ENCODE data around the gene ANGPTL7. TPM values are rescaled to one million over a fixed set of nuclear protein-coding genes. Genes with fewer than 3 reads are reported as not detected.

ANGPTL7 gene
- total RNA-seq, 1 experiment from 2014 or later, result not detected

DNA sequence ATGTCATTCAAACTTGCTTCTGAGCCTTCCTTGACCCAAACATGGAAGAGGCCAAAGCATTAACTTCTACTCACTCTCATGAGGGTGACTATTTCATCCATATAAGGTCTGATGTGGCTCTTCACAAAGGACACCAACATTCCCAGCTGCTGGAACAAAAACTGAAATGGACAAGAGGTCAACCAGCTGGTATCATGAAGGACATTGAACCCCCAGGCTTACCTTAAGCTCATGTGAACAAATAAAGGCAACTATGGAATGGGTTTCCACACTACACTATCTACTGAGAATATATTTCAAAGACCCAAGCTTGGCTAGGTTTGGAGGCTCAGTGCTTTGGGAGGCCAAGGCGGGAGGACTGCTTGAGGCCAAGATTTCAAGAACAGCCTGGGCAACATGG, 26.9 kb downstream of the ANGPTL7 start:
- Histone ChIP-seq H3K4me3 (replicated peaks in 1 of 2; ENCODE audit: low read depth in 1 of 2, low read length in 2 of 2) (no peak overlapping the region), H4K20me1 (ENCODE audit: insufficient read depth) (no peaks in the 10 kb centered on the region), H3K9me3 (ENCODE audit: control insufficient read depth in 1 of 2, insufficient read depth in 1 of 2, low read depth in 1 of 2, low read length in 2 of 2) (no peaks in the 10 kb centered on the region), H3K27ac (ENCODE audit: low read depth, low read length) (no peak overlapping the region), H3K79me2 (ENCODE audit: insufficient read depth, low read length) (no peaks in the 10 kb centered on the region), H3K9ac (ENCODE audit: low read length) (no peak overlapping the region), H3K9me2 (ENCODE audit: insufficient read depth) (no peaks in the 10 kb centered on the region), H3K27me3 (ENCODE audit: insufficient read depth, low read length) (no peaks in the 10 kb centered on the region), H2AFZ (ENCODE audit: low read depth, low read length, poor library complexity, severe bottlenecking) (no peak overlapping the region), H3K4me1 (ENCODE audit: control insufficient read depth in 1 of 2, insufficient read depth in 2 of 2, low read length in 2 of 2) (no peaks in the 10 kb centered on the region), H3K36me3 (ENCODE audit: control insufficient read depth in 1 of 2, insufficient read depth in 2 of 2, low read length in 2 of 2) (peaks cover 17 to 36% of the 10 kb centered on the region in 2 experiments; a peak in 3 of 4 replicates), H3K4me2 (ENCODE audit: low read length) (no peak overlapping the region)
- TF ChIP-seq POLR2A (IDR thresholded peaks at IDR 0.05; ENCODE audit: borderline replicate concordance, extremely low read depth, insufficient read depth, insufficient read length), result no peak
- TF ChIP-seq, protein P1, sequence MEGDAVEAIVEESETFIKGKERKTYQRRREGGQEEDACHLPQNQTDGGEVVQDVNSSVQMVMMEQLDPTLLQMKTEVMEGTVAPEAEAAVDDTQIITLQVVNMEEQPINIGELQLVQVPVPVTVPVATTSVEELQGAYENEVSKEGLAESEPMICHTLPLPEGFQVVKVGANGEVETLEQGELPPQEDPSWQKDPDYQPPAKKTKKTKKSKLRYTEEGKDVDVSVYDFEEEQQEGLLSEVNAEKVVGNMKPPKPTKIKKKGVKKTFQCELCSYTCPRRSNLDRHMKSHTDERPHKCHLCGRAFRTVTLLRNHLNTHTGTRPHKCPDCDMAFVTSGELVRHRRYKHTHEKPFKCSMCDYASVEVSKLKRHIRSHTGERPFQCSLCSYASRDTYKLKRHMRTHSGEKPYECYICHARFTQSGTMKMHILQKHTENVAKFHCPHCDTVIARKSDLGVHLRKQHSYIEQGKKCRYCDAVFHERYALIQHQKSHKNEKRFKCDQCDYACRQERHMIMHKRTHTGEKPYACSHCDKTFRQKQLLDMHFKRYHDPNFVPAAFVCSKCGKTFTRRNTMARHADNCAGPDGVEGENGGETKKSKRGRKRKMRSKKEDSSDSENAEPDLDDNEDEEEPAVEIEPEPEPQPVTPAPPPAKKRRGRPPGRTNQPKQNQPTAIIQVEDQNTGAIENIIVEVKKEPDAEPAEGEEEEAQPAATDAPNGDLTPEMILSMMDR (IDR thresholded peaks at IDR 0.05 in 2 of 3, conservative IDR thresholded peaks at IDR 0.05 in 1 of 3; ENCODE audit: borderline replicate concordance in 1 of 3, insufficient read depth in 1 of 3, low read depth in 2 of 3, low read length in 2 of 3), result no peak
- TF ChIP-seq ELF1 (IDR thresholded peaks at IDR 0.05; ENCODE audit: borderline replicate concordance, low read depth), result no peak
- no peak for TF ChIP-seq FOSL1 (IDR thresholded peaks at IDR 0.05; ENCODE audit: low read depth)
- ChIA-PET POLR2A (no interaction called here), CTCF (no interaction called here), RAD21 (ENCODE audit: low non-redundant PET in 1 of 2, low total read pairs in 2 of 2, uncharacterized antibody in 2 of 2, unreplicated experiment in 2 of 2) (no interaction called here)
- ATAC-seq (no peak), DNase-seq (ENCODE audit: low read depth, low spot score) (no peak)
- intact Hi-C loops (cut with micrococcal nuclease), result no loop called here
- BruUV-seq (replicated peaks), result no TSS peak

- no peaks in the 10 kb centered on the region for H3K4me1 ChIP-seq (ENCODE audit: control insufficient read depth in 1 of 2, insufficient read depth in 2 of 2, low read length in 2 of 2)
- ATAC-seq, result no peak
- H3K27me3 ChIP-seq (ENCODE audit: insufficient read depth, low read length), result no peaks in the 10 kb centered on the region
- H3K9me3 ChIP-seq (ENCODE audit: control insufficient read depth in 1 of 2, insufficient read depth in 1 of 2, low read depth in 1 of 2, low read length in 2 of 2), result no peaks in the 10 kb centered on the region
- intact Hi-C loops (cut with micrococcal nuclease), result no loop called here
- no peak overlapping the region for H3K4me3 ChIP-seq (replicated peaks in 1 of 2; ENCODE audit: low read depth in 1 of 2, low read length in 2 of 2)
- no peak for TF ChIP-seq JUND (IDR thresholded peaks at IDR 0.05)
- TF ChIP-seq EZH2 (IDR thresholded peaks at IDR 0.05), result no peak
- TF ChIP-seq CBX3 (IDR thresholded peaks at IDR 0.05; ENCODE audit: low read depth), result no peak
- TF ChIP-seq POLR2AphosphoS5 (IDR thresholded peaks at IDR 0.05; ENCODE audit: low read depth, low read length), result no peak
- TF ChIP-seq EGR1 (IDR thresholded peaks at IDR 0.05; ENCODE audit: low read depth), result no peak
- TF ChIP-seq ZFX (IDR thresholded peaks at IDR 0.05), result no peak
- H3K9me2 ChIP-seq (ENCODE audit: insufficient read depth), result no peaks in the 10 kb centered on the region
- H2AFZ ChIP-seq (ENCODE audit: low read depth, low read length, poor library complexity, severe bottlenecking), result no peak overlapping the region
- H3K4me2 ChIP-seq (ENCODE audit: low read length), result no peak overlapping the region
- DNase-seq (ENCODE audit: low read depth, low spot score), result no peak
- POLR2A ChIA-PET, result no interaction called here
- no peaks in the 10 kb centered on the region; the same call in 1 of the 2 replicates for H4K20me1 ChIP-seq (ENCODE audit: insufficient read depth)
- no peak overlapping the region for H3K27ac ChIP-seq (ENCODE audit: low read depth, low read length)
- H3K36me3 ChIP-seq (ENCODE audit: control insufficient read depth in 1 of 2, insufficient read depth in 2 of 2, low read length in 2 of 2), result peaks cover 33 to 52% of the 10 kb centered on the region in 2 experiments
- RAD21 ChIA-PET (ENCODE audit: low non-redundant PET in 1 of 2, low total read pairs in 2 of 2, uncharacterized antibody in 2 of 2, unreplicated experiment in 2 of 2), result no interaction called here
- H3K79me2 ChIP-seq (ENCODE audit: insufficient read depth, low read length), result no peaks in the 10 kb centered on the region; the same call in 1 of the 2 replicates
- BruUV-seq (replicated peaks), result no TSS peak
- CTCF ChIA-PET, result interaction anchor here (0.7 to 1.7 kb wide), 2 partner anchors 144 to 418 kb away, joined by 3 to 5 read pairs; no protein-coding TSS in a partner anchor
- no peak overlapping the region for H3K9ac ChIP-seq (ENCODE audit: low read length)
Measured at GRCh38 chr1:11227106-11228077, 38.2 kb downstream of the ANGPTL7 start.
